CD4-positive, alpha-beta T cell treated with Interleukin-6 at 100 ng/mL for 8 hours (primary cell): ENCODE data around the gene TPM3.
"Not testable (repeated sequence)": the region's sequence is repeated elsewhere in the genome, so short reads cannot be mapped to it uniquely, and the experiment has no call there.

Experiments used
- DNase-seq: peaks from one replicate; pipeline ENCODE4 v3.0.0-alpha.2; 2020; ENCODE audit warnings: mixed read lengths, low spot score

The TPM3 gene

DNA sequence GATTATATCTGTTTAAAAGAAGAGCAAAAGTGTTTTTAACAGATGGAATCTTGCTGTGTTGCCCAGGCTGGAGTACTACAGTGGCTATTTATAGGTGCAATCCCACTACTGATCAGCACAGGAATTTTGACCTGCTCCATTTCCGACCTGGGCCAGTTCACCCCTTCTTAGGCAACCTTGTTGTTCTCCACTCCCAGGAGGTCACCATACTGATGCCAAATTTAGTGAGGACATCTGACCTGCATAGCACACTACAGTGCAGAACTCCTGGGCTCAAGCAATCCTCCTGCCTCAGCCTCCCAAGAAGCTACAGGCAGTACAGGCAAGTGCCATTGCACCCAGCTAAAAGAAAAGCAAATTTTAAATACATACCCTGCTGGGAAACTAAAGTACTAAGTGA is 25.7 kb downstream of the TPM3 start:
- no peak for DNase-seq

DNA sequence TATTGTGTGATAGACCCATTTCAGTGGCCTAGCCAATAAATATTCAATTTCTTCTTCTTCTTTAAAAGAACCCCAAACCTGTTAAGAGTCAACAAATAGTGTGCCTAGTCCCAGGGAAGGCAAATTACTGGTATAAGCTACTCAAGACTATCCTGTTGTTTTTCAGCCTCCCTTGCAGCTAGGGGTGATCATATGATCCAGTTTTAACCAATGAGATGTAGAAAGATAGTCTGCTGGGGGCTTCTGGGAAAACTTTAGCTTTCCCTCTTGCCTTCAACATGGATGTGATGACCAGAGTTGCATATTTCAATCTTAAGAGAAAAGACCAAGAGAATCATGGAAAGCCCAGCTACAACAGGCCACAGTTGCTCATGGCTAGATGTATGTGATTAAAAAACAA is 32.3 kb downstream of the TPM3 start:
- no peak for DNase-seq

DNA sequence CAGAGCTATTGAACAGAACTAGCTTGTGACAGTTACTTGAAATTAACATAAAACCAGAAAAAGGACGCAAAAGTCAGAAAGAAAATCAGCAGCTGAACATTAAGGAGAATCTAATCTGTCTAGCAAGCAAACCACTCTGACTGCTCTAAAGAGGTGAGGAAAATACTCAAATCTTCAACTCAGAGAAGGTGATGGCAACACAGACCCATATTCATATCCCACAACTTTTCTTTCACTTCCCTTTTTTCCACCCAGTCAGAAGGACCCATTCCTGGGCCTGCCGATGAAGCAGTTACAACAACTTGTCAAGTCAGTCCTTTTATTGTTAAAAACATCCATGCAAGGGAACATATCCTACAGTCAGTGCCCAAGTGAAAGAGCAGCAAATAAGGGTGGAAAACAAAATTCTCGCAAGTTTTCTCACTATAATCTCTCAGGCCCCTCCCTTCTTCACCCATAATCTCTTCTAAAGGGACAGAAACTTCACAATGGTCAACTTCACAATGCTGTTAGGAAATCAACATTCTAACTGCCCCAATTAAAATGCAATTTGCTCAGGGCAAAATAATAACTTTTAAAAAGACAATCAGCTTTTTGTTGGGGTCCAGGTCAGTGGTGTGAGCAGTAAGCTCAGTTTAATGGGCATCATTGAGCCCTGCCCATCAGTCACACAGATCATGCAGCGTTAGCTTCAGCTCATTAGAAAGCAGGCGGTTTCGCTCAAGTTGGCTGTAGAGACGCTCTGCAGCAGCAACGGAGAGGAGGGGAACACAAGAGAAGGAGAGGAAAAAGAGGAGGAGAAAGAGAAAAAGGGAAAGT is 33.4 kb downstream of the TPM3 start:
- no peak for DNase-seq

DNA sequence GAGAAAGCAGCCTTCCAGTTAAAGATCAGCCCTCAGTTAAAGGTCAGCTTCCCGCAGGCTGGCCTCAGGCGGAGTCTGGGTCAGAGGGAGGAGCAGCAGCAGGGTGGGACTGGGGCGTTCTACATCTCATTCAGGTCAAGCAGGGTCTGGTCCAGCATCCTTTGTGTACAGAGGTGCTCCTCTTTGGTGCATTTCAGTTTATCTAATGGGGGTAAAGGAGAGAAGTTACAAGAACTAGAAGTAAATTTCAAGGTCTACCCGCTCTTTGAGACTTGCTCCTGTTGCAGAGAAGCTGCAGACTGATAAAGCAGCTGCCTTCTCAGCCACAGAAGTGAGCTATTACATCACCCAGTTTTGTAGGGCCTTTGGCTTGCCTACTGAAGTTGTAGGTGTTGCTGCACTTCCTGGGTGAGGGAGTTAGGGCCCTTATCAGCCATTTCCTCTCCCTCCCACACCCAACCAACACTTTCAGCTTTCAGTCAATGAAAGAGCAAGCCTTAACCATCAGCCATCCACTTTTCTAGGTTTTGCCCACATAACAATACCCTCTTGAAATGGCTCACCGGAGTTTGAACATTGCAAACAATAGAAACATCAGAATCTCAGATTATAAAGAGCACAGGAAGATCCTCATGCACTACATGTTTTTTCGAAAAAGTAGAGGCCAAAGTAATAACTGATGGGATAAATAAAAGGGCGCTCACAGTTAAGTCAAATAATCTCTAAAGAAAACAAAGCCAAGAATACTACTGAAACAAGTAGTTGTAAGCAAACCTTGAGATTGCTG is 34.2 kb downstream of the TPM3 start:
- DNase-seq: peak; percentile 87

DNA sequence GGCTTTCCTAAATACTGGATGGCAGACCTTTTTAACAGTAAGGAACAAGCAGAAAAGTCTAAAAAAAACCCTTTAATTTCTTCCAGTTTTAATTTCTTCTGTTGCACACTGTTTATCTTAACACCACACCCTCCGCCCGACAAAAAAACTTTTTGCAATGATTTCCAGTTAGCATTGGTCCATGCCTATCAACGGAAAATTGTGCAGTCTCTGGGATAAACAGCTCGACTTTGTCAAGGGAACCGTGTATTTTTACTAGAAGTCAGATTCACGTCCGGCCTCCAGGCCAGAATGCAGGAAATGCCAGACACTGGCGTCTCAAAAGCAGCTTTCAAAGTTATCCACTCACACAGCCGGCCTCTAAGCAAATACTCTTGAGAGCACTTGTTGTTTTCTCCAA is 36.6 kb downstream of the TPM3 start:
- no peak for DNase-seq

DNA sequence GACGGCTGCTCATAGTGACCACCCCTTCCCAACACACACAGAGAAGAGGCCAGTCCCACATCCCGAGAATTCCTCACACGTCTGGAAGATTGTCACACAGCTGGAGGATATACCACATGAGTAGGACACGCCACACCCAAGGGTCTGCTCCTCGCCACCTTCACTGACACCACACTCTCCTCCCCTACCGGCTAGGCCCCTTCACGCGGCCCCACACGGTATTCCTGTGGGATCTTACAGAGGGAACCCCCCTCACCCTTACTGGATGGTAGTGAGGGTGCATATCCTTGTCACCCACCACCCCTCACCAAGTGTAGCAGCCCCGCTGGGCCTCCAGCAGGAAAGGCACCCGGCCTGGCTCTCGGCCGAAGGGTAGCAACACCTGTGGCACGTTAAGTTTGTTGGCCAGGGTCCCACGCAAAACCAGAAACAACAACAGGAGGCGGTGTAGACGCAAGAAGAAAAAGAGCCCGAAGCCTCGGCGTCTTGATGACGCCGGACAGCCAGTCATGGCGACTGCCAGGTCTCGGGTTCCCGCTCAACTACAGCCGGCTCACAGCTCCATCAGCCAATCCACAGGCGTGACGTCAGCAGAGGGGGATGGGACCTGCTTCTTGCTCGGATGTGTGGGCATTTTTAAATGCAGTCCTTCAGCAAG is 37.2 kb downstream of the TPM3 start, which contains the start of gene NUP210L:
Gene NUP210L, minus strand, starts transcription at position 540 of the 658 bp plus-strand sequence.
- no peak for DNase-seq

DNA sequence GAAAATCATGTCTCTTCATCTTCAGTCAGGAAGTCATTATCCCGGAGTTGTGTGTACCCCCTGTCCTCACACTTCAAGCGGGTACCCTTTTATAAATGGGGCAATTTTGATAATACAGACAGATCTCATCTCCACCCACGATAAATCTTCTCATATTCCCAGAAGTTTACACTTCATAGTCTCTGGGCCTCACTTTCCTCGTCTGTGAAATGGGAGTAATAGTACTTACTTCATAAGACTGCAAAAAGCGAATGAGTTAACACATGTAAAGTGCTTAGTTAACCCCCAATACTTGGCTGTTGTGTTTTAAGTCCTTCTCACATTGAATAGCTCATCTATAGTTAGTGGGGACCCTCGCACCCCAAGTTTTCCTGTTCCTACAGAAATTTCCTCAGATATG is 37.8 kb downstream of the TPM3 start:
- no peak for DNase-seq

DNA sequence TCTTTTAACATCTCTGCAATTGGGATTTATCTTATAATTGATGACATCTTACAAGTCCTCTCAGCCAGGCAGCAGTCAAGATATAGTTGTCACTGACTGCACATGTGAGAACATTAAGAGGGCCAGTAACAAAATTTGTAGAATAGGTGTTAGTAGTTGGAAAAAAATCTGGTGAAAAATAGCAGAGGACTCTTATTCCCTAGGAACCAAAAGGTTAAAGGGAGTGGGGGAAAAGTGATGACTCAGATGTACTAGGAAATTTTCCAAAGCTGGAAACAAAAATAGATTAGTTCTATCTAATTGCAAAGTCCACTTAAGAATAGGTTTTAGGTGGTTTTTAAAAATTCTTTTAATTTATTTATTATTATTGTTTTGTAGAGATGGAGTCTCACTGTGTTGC is 40.6 kb downstream of the TPM3 start:
- no peak for DNase-seq

DNA sequence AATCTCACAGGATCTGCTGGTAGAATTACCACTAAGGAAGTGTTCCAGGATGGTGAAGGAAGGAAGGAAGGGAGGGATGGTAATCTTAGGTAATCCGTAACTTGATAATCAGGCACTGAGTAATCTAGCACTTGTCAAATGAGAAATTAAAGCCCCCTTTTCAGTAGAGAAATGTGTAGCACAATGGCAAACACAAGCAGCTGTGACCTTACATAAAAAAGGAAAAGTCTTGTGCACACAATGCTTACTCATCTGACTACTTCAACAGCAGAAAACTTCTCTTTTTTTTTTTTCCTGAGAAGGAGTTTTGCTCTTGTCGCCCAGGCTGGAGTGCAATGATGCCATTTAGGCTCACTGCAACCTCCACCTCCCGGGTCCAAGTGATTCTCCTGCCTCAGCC is 43.1 kb downstream of the TPM3 start:
- DNase-seq: no peak

DNA sequence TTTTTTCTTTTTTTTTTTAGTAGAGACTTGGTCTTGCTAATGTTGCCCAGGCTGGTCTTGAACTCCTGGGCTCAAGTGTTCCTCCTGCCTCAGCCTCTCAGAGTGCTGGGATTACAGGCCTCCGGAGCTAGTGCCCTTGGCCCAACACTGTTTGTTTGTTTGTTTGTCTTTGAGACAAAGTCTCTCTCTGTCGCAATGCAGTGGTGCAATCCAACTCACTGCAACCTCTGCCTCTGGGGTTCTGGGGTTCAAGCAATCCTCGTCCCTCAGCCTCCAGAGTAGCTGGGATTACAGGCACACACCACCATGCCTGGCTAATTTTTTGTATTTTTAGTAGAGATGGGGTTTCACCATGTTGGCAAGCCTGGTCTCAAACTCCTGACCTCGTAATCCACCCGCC is 44.4 kb downstream of the TPM3 start:
- DNase-seq: not testable (repeated sequence)

DNA sequence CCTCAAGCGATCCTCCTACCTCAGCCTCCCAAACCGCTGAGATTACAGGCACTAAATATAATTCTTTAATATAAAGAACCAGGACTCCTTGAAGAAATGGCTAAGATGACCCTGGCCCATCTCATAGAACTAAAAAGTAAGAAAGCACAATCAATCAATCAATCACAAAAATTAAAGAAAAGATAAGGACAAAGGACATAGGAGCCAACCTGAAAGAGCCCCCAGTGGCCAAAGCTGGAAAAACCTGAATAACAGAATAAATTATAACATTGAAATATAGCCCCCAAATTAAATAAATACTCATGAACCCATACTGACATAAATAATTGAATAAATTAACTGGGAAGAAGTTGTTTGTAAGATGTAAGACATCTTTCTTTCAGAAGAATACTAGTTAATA is 45.9 kb downstream of the TPM3 start:
- no peak for DNase-seq

DNA sequence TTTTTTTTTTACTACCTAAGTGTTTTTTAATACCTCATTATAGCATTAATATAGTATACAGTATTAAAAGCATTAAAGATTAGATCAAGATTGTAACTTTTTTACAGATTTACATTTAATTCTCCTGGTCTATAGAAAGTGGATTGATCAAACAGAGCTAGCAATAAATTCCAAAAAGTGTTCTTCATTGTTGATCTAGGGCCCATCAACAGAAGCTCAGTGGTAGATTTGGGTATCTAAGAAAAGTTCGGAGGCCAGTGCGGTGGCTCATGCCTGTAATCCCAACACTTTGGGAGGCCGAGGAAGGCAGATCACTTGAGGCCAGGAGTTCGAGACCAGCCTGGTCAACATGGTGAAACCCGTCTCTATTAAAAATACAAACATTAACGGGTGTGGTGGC is 49.5 kb downstream of the TPM3 start:
- no peak for DNase-seq

DNA sequence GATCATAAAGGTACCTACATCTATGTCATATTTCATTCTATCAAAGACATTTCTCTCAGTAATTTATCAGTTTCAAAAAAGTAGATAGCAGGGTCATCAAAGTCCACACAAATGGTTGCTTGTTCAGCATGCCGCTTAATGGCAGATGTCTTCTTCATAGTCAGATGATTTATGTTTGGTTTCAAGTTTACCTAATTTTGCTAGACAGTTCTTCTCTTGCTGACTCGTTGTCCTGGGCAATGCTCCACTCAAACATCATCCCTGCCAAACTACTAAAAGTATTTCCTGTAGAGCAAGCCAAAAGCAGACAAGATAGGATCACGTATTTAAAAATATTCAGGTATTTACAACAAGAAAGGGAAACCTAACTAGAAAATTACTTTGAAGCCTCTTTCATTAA is 50.7 kb downstream of the TPM3 start:
- DNase-seq: no peak

DNA sequence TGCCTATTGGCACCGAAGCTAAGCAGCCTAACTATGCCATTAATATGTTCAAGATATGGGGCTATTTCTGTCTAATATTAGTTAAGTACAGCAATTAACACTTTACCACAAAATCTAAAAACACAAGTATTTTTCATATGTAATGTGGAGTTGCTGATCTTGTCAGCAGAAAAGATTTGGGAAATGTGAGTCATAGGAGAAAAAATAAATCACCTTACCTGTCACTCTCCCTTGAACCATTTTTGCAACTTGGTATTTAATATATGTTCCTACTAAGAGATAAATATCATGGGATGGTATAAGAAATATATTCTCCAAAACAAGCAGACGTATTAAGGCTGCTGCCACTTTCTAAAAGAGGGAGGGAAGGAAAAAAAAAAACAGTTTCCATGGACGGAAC is 54.0 kb downstream of the TPM3 start:
- no peak for DNase-seq

DNA sequence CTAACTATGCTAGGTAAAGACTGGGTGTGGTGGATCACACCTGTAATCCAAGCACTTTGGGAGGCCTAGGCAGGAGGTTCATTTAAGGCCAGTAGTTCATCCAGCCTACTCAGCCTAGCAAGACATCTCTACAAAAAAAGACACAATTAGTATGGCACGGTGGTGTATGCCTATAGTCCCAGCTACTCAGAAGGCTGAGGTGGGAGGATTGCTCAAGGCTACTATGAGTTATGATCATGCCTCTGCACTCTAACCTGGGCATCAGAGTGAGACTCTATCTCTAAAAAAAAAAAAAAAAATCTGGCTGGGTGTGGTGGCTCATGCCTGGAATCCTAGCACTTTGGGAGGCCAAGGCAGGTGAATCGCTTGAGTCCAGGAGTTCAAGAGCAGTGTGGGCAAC is 58.6 kb downstream of the TPM3 start:
- no peak for DNase-seq

DNA sequence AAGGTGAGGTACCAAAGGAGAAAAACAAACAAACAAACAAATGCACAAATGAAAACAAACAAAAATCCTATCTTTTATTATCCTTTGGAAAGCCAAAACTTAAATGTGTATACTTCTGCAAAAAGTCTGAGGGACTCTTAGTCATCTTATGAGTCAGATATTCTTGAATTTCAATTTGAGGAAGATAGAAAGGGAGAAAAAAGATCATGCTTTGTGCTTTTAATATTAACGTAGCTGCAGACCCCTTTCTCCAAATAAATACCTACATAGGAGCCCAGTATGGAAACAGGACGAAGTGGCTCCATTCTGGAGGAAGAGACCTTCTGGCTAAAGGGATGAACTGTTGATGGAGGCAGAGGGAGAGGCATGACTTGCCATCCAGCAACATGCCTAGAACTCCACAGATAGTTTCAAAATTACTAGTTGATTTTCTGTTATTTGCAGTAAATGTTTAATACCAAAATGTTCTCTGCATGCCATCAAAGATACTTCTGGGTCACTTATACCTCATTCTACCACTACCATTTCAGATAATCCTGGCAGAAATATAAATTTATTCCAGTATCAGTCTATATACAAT is 62.4 kb downstream of the TPM3 start:
- no peak for DNase-seq

DNA sequence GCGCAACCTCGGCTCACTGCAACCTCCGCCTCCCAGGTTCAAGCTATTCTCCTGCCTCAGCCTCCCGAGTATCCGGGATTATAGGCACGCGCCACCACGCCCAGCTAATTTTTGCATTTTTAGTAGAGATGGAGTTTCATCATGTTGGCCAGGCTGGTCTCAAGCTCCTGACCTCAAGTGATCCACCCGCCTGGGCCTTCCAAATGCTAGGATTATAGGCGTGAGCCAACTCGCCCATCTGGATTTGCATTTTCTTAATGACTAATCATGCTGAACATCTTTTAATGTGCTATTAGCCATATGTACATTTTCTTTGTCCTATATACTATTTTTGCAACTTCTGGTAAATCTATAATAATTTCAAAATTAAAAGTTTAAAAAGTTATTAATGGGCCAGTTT is 68.7 kb downstream of the TPM3 start:
- DNase-seq: not testable (repeated sequence)

DNA sequence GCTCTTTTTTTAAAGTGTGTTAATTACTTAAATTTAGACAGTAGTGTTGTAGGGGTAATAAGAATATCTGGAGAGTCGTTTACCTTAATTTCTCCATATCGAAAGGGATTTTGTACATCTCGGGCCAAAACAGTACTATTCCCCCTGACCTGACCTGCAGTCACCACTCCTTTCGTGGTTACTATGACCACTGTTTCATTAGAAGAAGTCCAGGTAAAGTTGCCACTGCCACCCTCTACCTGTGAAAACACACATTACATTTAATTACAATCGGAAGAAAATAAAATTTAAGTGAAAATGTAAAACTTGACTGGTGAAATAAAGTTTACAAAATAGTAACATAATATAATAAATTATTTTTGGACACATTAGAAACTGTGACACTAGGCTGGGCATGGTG is 74.3 kb downstream of the TPM3 start:
- DNase-seq: no peak

DNA sequence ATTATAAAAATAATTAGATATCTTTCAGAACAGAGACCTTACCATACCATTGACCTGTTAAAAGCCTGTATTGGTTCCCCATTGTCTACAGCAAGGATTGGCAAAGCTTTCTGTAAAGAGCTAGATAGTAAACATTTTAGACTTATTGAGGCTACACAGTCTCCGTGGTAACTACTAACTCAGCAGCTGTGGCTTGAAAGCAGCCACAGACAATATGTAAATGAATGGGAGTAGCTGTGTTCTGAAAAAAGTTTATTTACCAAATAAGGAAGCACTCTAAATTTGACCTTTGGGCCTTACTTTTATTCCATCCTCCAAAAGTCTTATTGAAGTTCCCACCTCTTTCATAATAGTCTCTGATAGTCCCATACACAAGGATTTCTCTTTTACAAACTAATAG is 76.7 kb downstream of the TPM3 start:
- DNase-seq: no peak
